PC-9 (cell line): ENCODE results near the gene P2RY8.

ENCODE experiments used
- CTCF ChIP-seq: fragments of 200-600 bp; sonication (generic); conservative IDR thresholded peaks from 2 replicates; pipeline ENCODE4 v1.6.1; 2017; ENCODE audit warnings: mixed run types, antibody characterized with exemption, mild to moderate bottlenecking, moderate library complexity
- EZH2 ChIP-seq: fragments of 200-600 bp; sonication (generic); IDR thresholded peaks from 2 replicates; pipeline ENCODE4 v1.8.0; 2017; ENCODE audit warnings: antibody characterized with exemption, low read depth

GRCh38 chrX:1475881-1476280 lies 61.1 kb downstream of the P2RY8 start:
- TF ChIP-seq CTCF (no peak), EZH2 (no peak)
